Measurements from ENCODE around the gene FREM3.

Gene FREM3

DNA sequence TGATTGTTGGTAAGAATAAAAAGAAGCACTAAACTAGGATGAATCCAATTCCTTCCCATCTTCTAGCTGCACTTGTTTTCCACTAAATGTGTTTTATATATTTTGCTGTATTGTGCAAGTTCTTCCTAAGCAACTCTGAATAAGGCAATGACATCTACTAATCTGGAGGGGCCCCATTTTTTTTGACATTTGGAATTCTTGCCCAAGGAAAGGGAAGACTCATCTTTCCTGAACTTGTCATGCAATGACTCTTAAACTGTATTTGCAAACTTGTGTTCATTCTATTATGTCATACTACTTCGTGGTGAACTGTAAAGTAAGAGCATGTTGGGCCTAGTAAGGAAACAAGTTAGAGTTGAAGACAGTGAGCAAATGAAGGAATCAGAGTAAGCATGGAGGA lies 45.9 kb downstream of the FREM3 start:
- TF ChIP-seq CTCF (IDR thresholded peaks at IDR 0.05; ENCODE audit: unreplicated experiment in 3 of 3) = no peak
- no peak overlapping the region for H3K4me3 Mint-ChIP-seq
- H3K27ac Mint-ChIP-seq = no peak overlapping the region
- H3K27me3 Mint-ChIP-seq (ENCODE audit: low read depth) = no peaks in the 10 kb centered on the region
- H3K4me1 Mint-ChIP-seq = no peaks in the 10 kb centered on the region
- peaks cover 4% of the 10 kb centered on the region for H3K9me3 Mint-ChIP-seq
- H3K36me3 Mint-ChIP-seq (ENCODE audit: low read depth) = no peaks in the 10 kb centered on the region

GRCh38 chr4:143653031-143653430 lies 47.4 kb downstream of the FREM3 start:
- H3K9me3 Mint-ChIP-seq = peaks cover 9% of the 10 kb centered on the region
- no peak for TF ChIP-seq CTCF (IDR thresholded peaks at IDR 0.05; ENCODE audit: unreplicated experiment in 3 of 3)
- H3K27me3 Mint-ChIP-seq (ENCODE audit: low read depth) = no peaks in the 10 kb centered on the region
- no peak overlapping the region for H3K27ac Mint-ChIP-seq
- H3K4me1 Mint-ChIP-seq = no peaks in the 10 kb centered on the region
- H3K36me3 Mint-ChIP-seq (ENCODE audit: low read depth) = no peaks in the 10 kb centered on the region
- H3K4me3 Mint-ChIP-seq = no peak overlapping the region

- Mint-ChIP-seq H3K4me3 (no peak overlapping the region), H3K9me3 (peaks cover 19% of the 10 kb centered on the region), H3K4me1 (peaks cover 13% of the 10 kb centered on the region), H3K27me3 (ENCODE audit: low read depth) (peaks cover 8% of the 10 kb centered on the region), H3K27ac (no peak overlapping the region), H3K36me3 (ENCODE audit: low read depth) (peaks cover 4% of the 10 kb centered on the region)
- no peak for TF ChIP-seq CTCF (IDR thresholded peaks at IDR 0.05; ENCODE audit: unreplicated experiment in 3 of 3)
Observed at GRCh38 chr4:143643399-143643798, 57.1 kb downstream of the FREM3 start.

DNA sequence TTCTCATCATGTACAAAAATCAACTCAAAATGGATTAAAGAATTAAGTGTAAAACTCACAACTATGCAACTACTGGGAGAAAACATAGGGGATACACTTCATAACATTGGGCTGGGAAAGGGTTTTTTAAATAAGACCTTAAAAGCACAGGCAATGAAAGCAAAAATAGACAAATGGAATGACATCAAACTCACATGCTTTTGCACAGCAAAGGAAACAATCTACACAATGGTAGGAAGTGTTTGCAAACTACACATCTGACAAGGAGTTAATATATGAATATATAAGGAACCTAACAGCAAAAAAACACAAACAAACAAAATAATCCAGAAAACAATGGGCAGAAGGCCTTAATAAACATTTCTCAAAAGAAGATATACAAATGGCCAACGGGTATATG lies 57.9 kb downstream of the FREM3 start:
- peaks cover 15% of the 10 kb centered on the region for H3K9me3 Mint-ChIP-seq
- TF ChIP-seq CTCF (IDR thresholded peaks at IDR 0.05; ENCODE audit: unreplicated experiment in 3 of 3) = no peak
- no peak overlapping the region for H3K4me3 Mint-ChIP-seq
- H3K27me3 Mint-ChIP-seq (ENCODE audit: low read depth) = peaks cover 9% of the 10 kb centered on the region
- H3K4me1 Mint-ChIP-seq = peaks cover 13% of the 10 kb centered on the region
- peaks cover 4% of the 10 kb centered on the region for H3K36me3 Mint-ChIP-seq (ENCODE audit: low read depth)
- peak overlapping the region in 1 of 3 experiments; percentile 53 for H3K27ac Mint-ChIP-seq

DNA sequence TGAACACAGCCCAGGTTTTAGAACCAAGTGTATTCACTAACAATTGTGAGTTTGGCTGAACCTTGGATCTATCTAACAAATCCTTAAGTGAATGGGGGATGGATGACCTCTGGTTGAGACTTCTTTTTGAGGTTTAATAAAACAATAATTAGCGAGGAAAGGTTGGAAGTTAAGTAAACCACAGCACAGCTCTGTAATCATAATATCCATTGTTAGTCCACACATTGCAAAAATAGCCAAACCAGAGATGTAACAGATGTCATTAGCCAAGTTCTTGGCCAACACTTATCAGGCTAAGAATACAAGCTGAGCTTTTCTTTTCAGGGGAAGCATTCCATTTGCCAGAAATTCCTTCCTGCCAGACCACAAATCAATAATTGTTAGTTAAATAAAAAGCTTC lies 59.1 kb downstream of the FREM3 start:
- H3K27me3 Mint-ChIP-seq (ENCODE audit: low read depth) = peaks cover 14% of the 10 kb centered on the region

More for the DNA sequence above, 59.1 kb downstream of the FREM3 start:
- peaks cover 13% of the 10 kb centered on the region for H3K4me1 Mint-ChIP-seq
- TF ChIP-seq CTCF (IDR thresholded peaks at IDR 0.05; ENCODE audit: unreplicated experiment in 3 of 3) = no peak
- no peaks in the 10 kb centered on the region for H3K36me3 Mint-ChIP-seq (ENCODE audit: low read depth)
- no peak overlapping the region for H3K4me3 Mint-ChIP-seq
- peaks cover 7% of the 10 kb centered on the region for H3K9me3 Mint-ChIP-seq
- H3K27ac Mint-ChIP-seq = peak overlapping the region; percentile 19 to 46 (median 31)
